Measurements from ENCODE around the gene CPN1.

Gene CPN1

GRCh38 chr10:100075426-100076220, 6.0 kb downstream of the CPN1 start:
- DNase-seq, result no peak

- no peak for DNase-seq
These were observed 9.2 kb downstream of the CPN1 start for GRCh38 chr10:100072514-100072913.

GRCh38 chr10:100071529-100071928, 10.1 kb downstream of the CPN1 start:
- DNase-seq, result no peak

- no peak for DNase-seq
These were observed 14.2 kb downstream of the CPN1 start for GRCh38 chr10:100067466-100067865.

GRCh38 chr10:100065084-100065660, 16.5 kb downstream of the CPN1 start:
- DNase-seq, result no peak

GRCh38 chr10:100061401-100061800, 20.3 kb downstream of the CPN1 start:
- no peak for DNase-seq

- DNase-seq, result no peak
These were observed 23.7 kb downstream of the CPN1 start for GRCh38 chr10:100057948-100058347.

GRCh38 chr10:100053686-100054460, 27.8 kb downstream of the CPN1 start:
- DNase-seq, result no peak

GRCh38 chr10:100046021-100046486, 35.6 kb downstream of the CPN1 start:
- peak; percentile 53 for DNase-seq

GRCh38 chr10:100045592-100045991, 36.1 kb downstream of the CPN1 start:
- DNase-seq, result no peak

- DNase-seq, result no peak
These were observed 37.9 kb downstream of the CPN1 start for GRCh38 chr10:100043796-100044195.

- DNase-seq, result no peak
These were observed 38.3 kb downstream of the CPN1 start for GRCh38 chr10:100043344-100043743.

GRCh38 chr10:100041306-100042002, 40.2 kb downstream of the CPN1 start:
- DNase-seq, result no peak

GRCh38 chr10:100038561-100039071, 43.1 kb downstream of the CPN1 start:
- DNase-seq, result no peak

GRCh38 chr10:100037758-100038315, 43.8 kb downstream of the CPN1 start:
- DNase-seq, result no peak

GRCh38 chr10:100036850-100037249, 44.8 kb downstream of the CPN1 start:
- no peak for DNase-seq

- no peak for DNase-seq
These were observed 47.8 kb downstream of the CPN1 start for GRCh38 chr10:100033766-100034418.

GRCh38 chr10:100027416-100027815, 54.3 kb downstream of the CPN1 start:
- DNase-seq, result no peak

- DNase-seq, result no peak
These were observed 56.1 kb downstream of the CPN1 start for GRCh38 chr10:100025576-100025975.

- DNase-seq, result no peak
These were observed 56.9 kb downstream of the CPN1 start for GRCh38 chr10:100024748-100025147.

GRCh38 chr10:100022403-100022802, 59.3 kb downstream of the CPN1 start:
- no peak for DNase-seq

GRCh38 chr10:100021322-100021721, 60.3 kb downstream of the CPN1 start:
- no peak for DNase-seq

Measured in NK-92 treated with Interleukin-12 subunit alpha and Interleukin-12 subunit beta, amount 100 ng/mL, for 24 hours (cell line).